H1 (cell line): ENCODE measurements around the gene SP1. TPM values are rescaled to one million over a fixed set of nuclear protein-coding genes. Genes with fewer than 3 reads are reported as not detected.
A peak's percentile ranks its signal among the peaks of the same experiment; 100 is the strongest.

Experiments
- CTCF ChIA-PET: fragments of 300-600 bp; sonication (Branson Sonifier 250); formaldehyde crosslinking; loops from one replicate; lab custom pipeline; 2021; ENCODE audit not compliant: partially characterized antibody; lab: Charles Lee
- POLR2A ChIA-PET: fragments of 300-600 bp; sonication (Branson Sonifier 250); formaldehyde crosslinking; loops from one replicate; lab custom pipeline; 2021; ENCODE audit warnings: inconsistent platforms; ENCODE audit not compliant: partially characterized antibody; lab: Charles Lee
- DNase-seq, 2 experiments: peaks; one replicate each; pipeline versions ENCODE4 v3.0.0 to v3.0.0-alpha.2; 2010 to 2022; ENCODE audit warnings: low spot score in 2 of 2, low read depth in 1 of 2, mixed read lengths in 1 of 2
- FAIRE-seq: peaks from 2 replicates; lab custom pipeline; 2011; peaks lifted over from hg19 to GRCh38; lab: Jason Lieb, UNC
- H2AFZ ChIP-seq: 2 replicates; pipeline ENCODE4 v1.8.1; 2012; ENCODE audit warnings: low read length, inconsistent platforms
- H2AK5ac ChIP-seq: 2 replicates; pipeline ENCODE4 v1.6.1; 2013; ENCODE audit warnings: low read depth, low read length
- H2BK120ac ChIP-seq: replicated peaks from 2 replicates; pipeline ENCODE3; 2013; ENCODE audit warnings: low read depth, low read length, inconsistent platforms
- H2BK12ac ChIP-seq: 2 replicates; pipeline ENCODE4 v1.6.1; 2013; ENCODE audit warnings: low read depth, low read length
- H2BK15ac ChIP-seq: 2 replicates; pipeline ENCODE4 v1.6.1; 2013; ENCODE audit warnings: low read length
- H2BK20ac ChIP-seq: 2 replicates; pipeline ENCODE4 v1.6.1; 2013; ENCODE audit warnings: low read length
- H2BK5ac ChIP-seq: 2 replicates; pipeline ENCODE4 v1.6.1; 2013; ENCODE audit warnings: low read depth, low read length
- H3K14ac ChIP-seq: 2 replicates; pipeline ENCODE4 v1.6.1; 2013; ENCODE audit warnings: inconsistent platforms; ENCODE audit not compliant: insufficient read length
- H3K18ac ChIP-seq: 2 replicates; pipeline ENCODE4 v1.6.1; 2013; ENCODE audit warnings: low read length; ENCODE audit errors: extremely low read depth
- H3K23ac ChIP-seq: 2 replicates; pipeline ENCODE4 v1.6.1; 2013; ENCODE audit warnings: inconsistent platforms; ENCODE audit not compliant: insufficient read length
- H3K23me2 ChIP-seq: 2 replicates; pipeline ENCODE4 v1.6.1; 2013; ENCODE audit warnings: low read depth, low read length
- H3K27ac ChIP-seq: 2 replicates; pipeline ENCODE4 v1.6.1; 2011; ENCODE audit warnings: low read depth, low read length, inconsistent platforms
- H3K27me3 ChIP-seq, 4 experiments: replicated peaks in 1 of 4; 1 replicate in 1 of 4; 2 replicates in 3 of 4; pipeline versions ENCODE4 v1.6.1 to v1.8.1; 2011 to 2013; ENCODE audit warnings: low read length in 3 of 4, mild to moderate bottlenecking in 3 of 4, inconsistent platforms in 2 of 4, mixed read lengths in 2 of 4, moderate library complexity in 1 of 4; ENCODE audit not compliant: control insufficient read depth in 3 of 4, insufficient read depth in 3 of 4; ENCODE audit errors: extremely low read depth in 1 of 4
- H3K36me3 ChIP-seq, 4 experiments: 2 replicates each; pipeline versions ENCODE4 v1.6.1 to v1.8.1; 2011 to 2013; ENCODE audit warnings: mild to moderate bottlenecking in 4 of 4, low read length in 3 of 4, moderate library complexity in 2 of 4, control low read depth in 1 of 4, inconsistent platforms in 1 of 4; ENCODE audit not compliant: insufficient read depth in 4 of 4, control insufficient read depth in 2 of 4
- H3K4ac ChIP-seq: replicated peaks from 2 replicates; pipeline ENCODE3; 2013; ENCODE audit warnings: low read length, low read depth, mixed read lengths, inconsistent platforms; ENCODE audit not compliant: insufficient read length
- H3K4me1 ChIP-seq, 4 experiments: replicated peaks in 1 of 4; 1 replicate in 1 of 4; 2 replicates in 3 of 4; pipeline versions ENCODE4 v1.6.1 to v1.8.1; 2011 to 2013; ENCODE audit warnings: low read length in 3 of 4, inconsistent platforms in 2 of 4, mixed read lengths in 1 of 4; ENCODE audit not compliant: insufficient read depth in 4 of 4, control insufficient read depth in 3 of 4
- H3K4me2 ChIP-seq, 2 experiments: 2 replicates each; pipeline versions ENCODE4 v1.6.1 to v1.8.1; 2011 to 2013; ENCODE audit warnings: low read depth in 2 of 2, low read length in 2 of 2, control low read depth in 1 of 2, inconsistent platforms in 1 of 2, mild to moderate bottlenecking in 1 of 2; ENCODE audit not compliant: insufficient read depth in 1 of 2
- H3K4me3 ChIP-seq, 4 experiments: fragments of 200-600, 300-600 bp in 1 of 4; sonication (generic), shearing (Covaris generic), sonication (Bioruptor Twin) in 1 of 4; 2 replicates each; pipeline versions ENCODE4 v1.5.1 to v1.8.1; 2011 to 2016; ENCODE audit warnings: low read length in 4 of 4, low read depth in 3 of 4, control low read depth in 2 of 4, inconsistent platforms in 2 of 4, mild to moderate bottlenecking in 2 of 4, mixed read lengths in 1 of 4, moderate library complexity in 1 of 4; ENCODE audit not compliant: insufficient read depth in 2 of 4; ENCODE audit errors: extremely low read depth in 1 of 4
- H3K56ac ChIP-seq: replicated peaks from 2 replicates; pipeline ENCODE3; 2013; ENCODE audit warnings: low read depth, mild to moderate bottlenecking, mixed read lengths, low read length, inconsistent platforms; ENCODE audit not compliant: insufficient read length
- H3K79me1 ChIP-seq: 2 replicates; pipeline ENCODE4 v1.6.1; 2013; ENCODE audit warnings: low read depth, low read length, control low read depth
- H3K79me2 ChIP-seq, 2 experiments: 2 replicates each; pipeline versions ENCODE4 v1.6.1 to v1.8.1; 2012 to 2013; ENCODE audit warnings: low read length in 2 of 2, mild to moderate bottlenecking in 2 of 2, inconsistent platforms in 1 of 2; ENCODE audit not compliant: insufficient read depth in 2 of 2, control insufficient read depth in 1 of 2
- H3K9ac ChIP-seq, 4 experiments: replicated peaks in 1 of 4; 1 replicate in 1 of 4; 2 replicates in 3 of 4; pipeline versions ENCODE4 v1.6.1 to v1.8.1; 2011 to 2013; ENCODE audit warnings: low read depth in 3 of 4, low read length in 3 of 4, control low read depth in 2 of 4, mild to moderate bottlenecking in 2 of 4, moderate library complexity in 2 of 4, inconsistent platforms in 1 of 4; ENCODE audit errors: extremely low read depth in 1 of 4
- H3K9me3 ChIP-seq, 2 experiments: 2 replicates each; pipeline versions ENCODE4 v1.6.1 to v1.8.1; 2012 to 2013; ENCODE audit warnings: mild to moderate bottlenecking in 2 of 2, moderate library complexity in 2 of 2, control low read depth in 1 of 2, inconsistent platforms in 1 of 2, low read depth in 1 of 2, low read length in 1 of 2, mixed read lengths in 1 of 2; ENCODE audit not compliant: insufficient read depth in 2 of 2
- H4K20me1 ChIP-seq, 2 experiments: replicated peaks in 1 of 2; 2 replicates each; pipeline versions ENCODE3 to v1.8.1; 2011 to 2013; ENCODE audit warnings: inconsistent platforms in 2 of 2, low read length in 2 of 2, mild to moderate bottlenecking in 1 of 2; ENCODE audit not compliant: insufficient read depth in 2 of 2, control insufficient read depth in 1 of 2
- H4K5ac ChIP-seq: 2 replicates; pipeline ENCODE4 v1.6.1; 2013; ENCODE audit warnings: low read length, low read depth, mixed read lengths, inconsistent platforms; ENCODE audit not compliant: insufficient read length
- H4K8ac ChIP-seq: 2 replicates; pipeline ENCODE4 v1.8.0; 2013; ENCODE audit warnings: mild to moderate bottlenecking, moderate library complexity, low read length, inconsistent platforms; ENCODE audit not compliant: insufficient read depth; ENCODE audit errors: extremely low read depth
- H4K91ac ChIP-seq: replicated peaks from 2 replicates; pipeline ENCODE3; 2013; ENCODE audit warnings: low read length, mixed read lengths, inconsistent platforms; ENCODE audit not compliant: insufficient read length
- ATF3 ChIP-seq: IDR thresholded peaks from 2 replicates; pipeline ENCODE4 v1.6.1; 2011; ENCODE audit warnings: low read depth, mild to moderate bottlenecking, low read length; ENCODE audit not compliant: insufficient read depth
- EGR1 ChIP-seq: IDR thresholded peaks from 2 replicates; pipeline ENCODE4 v1.6.1; 2011; ENCODE audit warnings: low read depth, low read length, borderline replicate concordance
- EP300 ChIP-seq, 2 experiments: IDR thresholded peaks; 1 replicate in 1 of 2; 2 replicates in 1 of 2; pipeline ENCODE4 v1.6.1; 2011 to 2012; ENCODE audit warnings: low read depth in 2 of 2, low read length in 2 of 2, mild to moderate bottlenecking in 2 of 2, borderline replicate concordance in 1 of 2, inconsistent platforms in 1 of 2, moderate library complexity in 1 of 2
- NANOG ChIP-seq: IDR thresholded peaks from 2 replicates; pipeline ENCODE4 v1.6.1; 2011; ENCODE audit warnings: low read length, low read depth, mild to moderate bottlenecking, inconsistent platforms; ENCODE audit not compliant: insufficient read depth, poor library complexity, severe bottlenecking
- NRF1 ChIP-seq: IDR thresholded peaks from 2 replicates; pipeline ENCODE4 v1.6.1; 2011; ENCODE audit warnings: mild to moderate bottlenecking, low read depth, low read length, improper control_type of control experiment
- POLR2A ChIP-seq, 2 experiments: IDR thresholded peaks; 1 replicate in 1 of 2; 2 replicates in 1 of 2; pipeline ENCODE4 v1.6.1; 2011; ENCODE audit warnings: low read depth in 2 of 2, low read length in 2 of 2, mild to moderate bottlenecking in 2 of 2; ENCODE audit errors: control extremely low read depth in 1 of 2
- RXRA ChIP-seq: IDR thresholded peaks from 2 replicates; pipeline ENCODE4 v1.6.1; 2011; ENCODE audit warnings: low read depth, mild to moderate bottlenecking, low read length, moderate library complexity; ENCODE audit not compliant: insufficient read depth
- SIRT6 ChIP-seq: IDR thresholded peaks from one replicate; pipeline ENCODE4 v1.7.1; 2012; ENCODE audit warnings: low read length, inconsistent platforms
- ZNF274 ChIP-seq: IDR thresholded peaks from 2 replicates; pipeline ENCODE4 v1.7.0; 2012; ENCODE audit warnings: low read length, borderline replicate concordance; ENCODE audit errors: extremely low read depth
- WGBS, 2 experiments: shearing (Covaris generic) in 1 of 2; methylation state at CpG; one replicate each; pipeline versions ENCODE4 v1.1.6 to v1.1.7; 2013 to 2015; ENCODE audit warnings: low lambda C conversion rate in 2 of 2, mixed read lengths in 2 of 2, inconsistent platforms in 1 of 2, low coverage in 1 of 2, missing lambda C conversion rate in 1 of 2; ENCODE audit not compliant: insufficient replicate concordance in 2 of 2, insufficient coverage in 1 of 2, insufficient read length in 1 of 2; ENCODE audit errors: extremely low coverage in 1 of 2, missing lambda C conversion rate in 1 of 2; 5-methylcytosine and 5-hydroxymethylcytosine counted together
- polyA plus RNA-seq, 7 experiments: library from polyadenylated mRNA; depleted of rRNA in 3 of 7; stranded (reverse) in 5 of 7; unstranded in 2 of 7; fragments of >200 nt in 5 of 7; fragments of 200-250 nt in 2 of 7; gene quantifications; 1 replicate in 5 of 7; 2 replicates in 1 of 7; 4 replicates in 1 of 7; pipeline versions ENCODE4 v1.2.1 to v1.2.3, GENCODE V29; 2011 to 2013; ENCODE audit warnings: missing spikeins in 2 of 7, mixed read lengths in 2 of 7
- total RNA-seq: library from RNA; stranded (reverse); fragmentation: NEBNext Ultra II Directional; extraction: Animal tissue kit (Norgen Biotek cat#: 25700); gene quantifications from 2 replicates; pipeline ENCODE4 v1.2.1, GENCODE V29; 2021

Gene SP1
- total and polyA plus RNA-seq, 2 of the 8 experiments (the other 6 are each of a cell fraction or from before 2014, with no cell fraction given) = 50.7 to 75.2 TPM

DNA sequence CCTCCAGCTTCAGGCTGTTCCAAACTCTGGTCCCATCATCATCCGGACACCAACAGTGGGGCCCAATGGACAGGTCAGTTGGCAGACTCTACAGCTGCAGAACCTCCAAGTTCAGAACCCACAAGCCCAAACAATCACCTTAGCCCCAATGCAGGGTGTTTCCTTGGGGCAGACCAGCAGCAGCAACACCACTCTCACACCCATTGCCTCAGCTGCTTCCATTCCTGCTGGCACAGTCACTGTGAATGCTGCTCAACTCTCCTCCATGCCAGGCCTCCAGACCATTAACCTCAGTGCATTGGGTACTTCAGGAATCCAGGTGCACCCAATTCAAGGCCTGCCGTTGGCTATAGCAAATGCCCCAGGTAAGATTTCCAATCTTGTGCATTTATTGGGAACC lies 3.3 kb downstream of the SP1 start:
- no peak for DNase-seq
- H3K4me1 ChIP-seq = peaks cover 6 to 26% (median 14%) of the 10 kb centered on the region in 4 experiments
- H3K4me3 ChIP-seq = peak overlapping the region in 2 of 4 experiments; percentile 14 to 44; a peak in 2 of 8 replicates
- no peak overlapping the region for H3K56ac ChIP-seq
- no peak overlapping the region for H2BK20ac ChIP-seq
- H3K79me1 ChIP-seq = peaks cover 12% of the 10 kb centered on the region
- peaks cover 7% of the 10 kb centered on the region; the same call in 1 of the 2 replicates for H3K23me2 ChIP-seq
- peaks cover 20 to 47% (median 22%) of the 10 kb centered on the region in 4 experiments for H3K36me3 ChIP-seq
- no peak overlapping the region for H3K27ac ChIP-seq
- H4K20me1 ChIP-seq = peaks cover 2 to 13% of the 10 kb centered on the region in 2 experiments
- 93% methylated on average over 2 of the region's 2 CpGs; no CpG with 5 or more reads in 1 of the 2 experiments for WGBS, 2 experiments
- H3K27me3 ChIP-seq = no peaks in the 10 kb centered on the region
- CTCF ChIA-PET = interaction anchor here (0.6 to 4.8 kb wide), 14 partner anchors 11 to 104 kb away, joined by 3 to 69 read pairs (median 4); partner anchors contain the start of genes AAAS and AMHR2
- no peaks in the 10 kb centered on the region for H3K9me3 ChIP-seq
- H3K18ac ChIP-seq = no peak overlapping the region
- H4K8ac ChIP-seq = no peak overlapping the region
- no peak overlapping the region for H4K5ac ChIP-seq
- no peak overlapping the region for H2BK12ac ChIP-seq
- H3K9ac ChIP-seq = peak overlapping the region in 2 of 4 experiments; percentile 20 to 36; a peak in 2 of 7 replicates
- no peak overlapping the region for H3K14ac ChIP-seq
- POLR2A ChIA-PET = interaction anchor here (1.0 to 2.1 kb wide), 9 partner anchors 12 to 98 kb away, joined by 3 to 10 read pairs (median 4); no protein-coding TSS in a partner anchor
- peak overlapping the region; percentile 40; the same call in 1 of the 2 replicates for H2BK5ac ChIP-seq
- H2BK120ac ChIP-seq = no peak overlapping the region
- no peak overlapping the region; the same call in 1 of the 2 replicates for H2AK5ac ChIP-seq
- no peak overlapping the region for H3K23ac ChIP-seq
- no peak overlapping the region for H3K4ac ChIP-seq
- peaks cover 12 to 63% of the 10 kb centered on the region in 2 experiments for H3K79me2 ChIP-seq
- no peak overlapping the region for H2AFZ ChIP-seq
- FAIRE-seq = no peak
- no peak overlapping the region for H4K91ac ChIP-seq
- peak overlapping the region; percentile 47 to 81; a peak in 3 of 4 replicates for H3K4me2 ChIP-seq
- H2BK15ac ChIP-seq = no peak overlapping the region
- TF ChIP-seq SIRT6 = no peak
- TF ChIP-seq POLR2A (IDR thresholded peaks at IDR 0.05; ENCODE audit: control extremely low read depth in 1 of 2, low read depth in 2 of 2, low read length in 2 of 2) = no peak
- TF ChIP-seq EP300 (IDR thresholded peaks at IDR 0.05; ENCODE audit: borderline replicate concordance in 1 of 2, low read depth in 2 of 2, low read length in 2 of 2) = no peak
- no peak for TF ChIP-seq ZNF274
- TF ChIP-seq NANOG = no peak
- TF ChIP-seq ATF3 = no peak
- TF ChIP-seq EGR1 = no peak
- no peak for TF ChIP-seq NRF1
- TF ChIP-seq RXRA = no peak
